T47D (cell line): ENCODE measurements around the gene CGNL1.
A peak's percentile ranks its signal among the peaks of the same experiment; 100 is the strongest.

ENCODE experiments used
- DNase-seq, 2 experiments: peaks; one replicate each; pipeline versions ENCODE4 v3.0.0 to v3.0.0-alpha.2; 2011 to 2012; ENCODE audit warnings: low read depth in 1 of 2, low spot score in 1 of 2
- JUND ChIP-seq: IDR thresholded peaks from 2 replicates; pipeline ENCODE4 v1.6.1; 2012; ENCODE audit warnings: low read depth
- in situ Hi-C: cut with HindIII; loops from 2 replicates; pipeline ENCODE4 v1.10.0; 2016; ENCODE audit warnings: low sequenced_read_pairs, low pct_unique_long_range_greater_than_20kb

Gene CGNL1

GRCh38 chr15:57597431-57597830 is 221.1 kb downstream of the CGNL1 start:
- peak in 1 of 2 experiments; percentile 33 for DNase-seq
- no peak for TF ChIP-seq JUND
- in situ Hi-C loops: no loop called here

- DNase-seq: no peak
- in situ Hi-C loops: no loop called here
- TF ChIP-seq JUND: no peak
Observed at GRCh38 chr15:57598346-57598745, 222.0 kb downstream of the CGNL1 start.

DNA sequence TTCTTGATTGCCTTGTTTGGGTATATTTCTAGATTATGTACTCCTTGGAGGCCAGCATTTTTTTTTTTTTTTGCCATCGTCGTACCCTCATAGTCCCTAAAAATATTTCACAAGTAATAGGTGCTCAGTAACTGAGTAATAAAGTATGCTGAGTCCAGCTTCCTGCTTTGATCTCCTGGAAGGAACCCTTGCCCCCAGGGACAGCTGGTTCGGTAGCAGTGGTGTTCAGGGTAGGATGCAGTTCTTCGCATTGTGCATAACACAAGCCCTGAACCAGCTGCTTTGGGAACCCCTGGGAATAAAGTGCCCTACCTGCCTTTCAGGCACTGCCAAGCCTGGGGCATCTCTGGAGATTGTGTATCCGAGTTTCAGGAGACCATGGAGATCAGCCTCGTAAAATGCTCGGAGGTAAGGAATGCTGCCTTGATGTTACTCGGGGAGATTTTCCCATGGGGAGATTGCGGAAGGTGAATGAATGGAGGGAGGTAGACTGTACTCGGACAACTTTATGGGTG is 223.0 kb downstream of the CGNL1 start:
- no peak for TF ChIP-seq JUND
- DNase-seq: no peak
- in situ Hi-C loops: no loop called here

- in situ Hi-C loops: no loop called here
- peak in 1 of 2 experiments; percentile 59 for DNase-seq
- no peak for TF ChIP-seq JUND
Observed at GRCh38 chr15:57600197-57600596, 223.9 kb downstream of the CGNL1 start.
